ENCODE measurements around the gene TFG. TPM values are rescaled to one million over a fixed set of nuclear protein-coding genes. Genes with fewer than 3 reads are reported as not detected.

The TFG gene
- total and polyA plus RNA-seq, 10 of the 15 experiments (the other 5 are each of a cell fraction or from before 2014, with no cell fraction given): 29.3 to 126 (median 57.6) TPM

DNA sequence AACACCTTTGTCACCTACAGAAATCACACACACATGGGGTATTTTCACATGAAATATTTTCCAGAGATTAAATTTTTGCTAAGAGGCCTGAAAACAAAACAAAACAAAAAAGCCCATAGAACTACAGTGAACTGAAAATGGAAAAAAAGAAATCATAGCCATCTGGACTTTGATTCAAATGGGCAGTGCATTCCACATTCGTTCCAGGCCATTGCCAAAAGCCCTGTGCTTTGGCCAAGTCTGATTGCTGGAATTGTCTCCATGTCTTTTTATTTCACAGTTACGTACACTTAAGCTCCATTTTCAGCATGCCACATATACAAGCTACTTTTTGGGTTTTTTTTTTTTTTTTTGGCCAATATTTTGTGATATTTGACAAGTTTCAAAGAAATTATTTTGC lies 47.1 kb downstream of the TFG start:
- Histone ChIP-seq H3K4me3 (no peak overlapping the region), H3K79me2 (ENCODE audit: control insufficient read depth, insufficient read depth, low read length) (no peaks in the 10 kb centered on the region), H3K36me3 (ENCODE audit: control insufficient read depth in 2 of 2, insufficient read depth in 2 of 2, low read length in 1 of 2) (peaks cover 0 to 14% of the 10 kb centered on the region in 2 experiments; a peak in 2 of 4 replicates), H3K4me1 (ENCODE audit: control insufficient read depth, insufficient read depth, low read length) (no peaks in the 10 kb centered on the region), H2AFZ (ENCODE audit: control insufficient read depth, low read depth, low read length) (no peak overlapping the region), H3K9me3 (replicated peaks; ENCODE audit: control insufficient read depth, insufficient read depth, low read length) (no peaks in the 10 kb centered on the region), H3K4me2 (ENCODE audit: control insufficient read depth, insufficient read depth) (no peak overlapping the region), H3K9ac (ENCODE audit: control insufficient read depth, insufficient read depth, low read length) (no peak overlapping the region), H3K27me3 (replicated peaks in 1 of 2; ENCODE audit: control insufficient read depth in 2 of 2, insufficient read depth in 2 of 2, low read length in 1 of 2) (no peaks in the 10 kb centered on the region), H3K27ac (ENCODE audit: control insufficient read depth, insufficient read depth) (no peak overlapping the region), H4K20me1 (ENCODE audit: control insufficient read depth, insufficient read depth) (no peaks in the 10 kb centered on the region)
- BruUV-seq (replicated peaks): no TSS peak
- WGBS (ENCODE audit: insufficient coverage, insufficient replicate concordance, low lambda C conversion rate, missing lambda C conversion rate): 65% methylated on average over 2 of the region's 2 CpGs
- DNase-seq (ENCODE audit: low read depth, low spot score) (no peak), ATAC-seq (no peak), FAIRE-seq (no peak)
- TF ChIP-seq CHD1 (IDR thresholded peaks at IDR 0.05; ENCODE audit: low read depth, low read length) (no peak), NRF1 (conservative IDR thresholded peaks at IDR 0.05; ENCODE audit: low read depth, low read length) (no peak)
- TF ChIP-seq, protein P1, sequence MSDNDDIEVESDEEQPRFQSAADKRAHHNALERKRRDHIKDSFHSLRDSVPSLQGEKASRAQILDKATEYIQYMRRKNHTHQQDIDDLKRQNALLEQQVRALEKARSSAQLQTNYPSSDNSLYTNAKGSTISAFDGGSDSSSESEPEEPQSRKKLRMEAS (IDR thresholded peaks at IDR 0.05; ENCODE audit: low read depth, low read length): no peak
- TF ChIP-seq, protein P2, sequence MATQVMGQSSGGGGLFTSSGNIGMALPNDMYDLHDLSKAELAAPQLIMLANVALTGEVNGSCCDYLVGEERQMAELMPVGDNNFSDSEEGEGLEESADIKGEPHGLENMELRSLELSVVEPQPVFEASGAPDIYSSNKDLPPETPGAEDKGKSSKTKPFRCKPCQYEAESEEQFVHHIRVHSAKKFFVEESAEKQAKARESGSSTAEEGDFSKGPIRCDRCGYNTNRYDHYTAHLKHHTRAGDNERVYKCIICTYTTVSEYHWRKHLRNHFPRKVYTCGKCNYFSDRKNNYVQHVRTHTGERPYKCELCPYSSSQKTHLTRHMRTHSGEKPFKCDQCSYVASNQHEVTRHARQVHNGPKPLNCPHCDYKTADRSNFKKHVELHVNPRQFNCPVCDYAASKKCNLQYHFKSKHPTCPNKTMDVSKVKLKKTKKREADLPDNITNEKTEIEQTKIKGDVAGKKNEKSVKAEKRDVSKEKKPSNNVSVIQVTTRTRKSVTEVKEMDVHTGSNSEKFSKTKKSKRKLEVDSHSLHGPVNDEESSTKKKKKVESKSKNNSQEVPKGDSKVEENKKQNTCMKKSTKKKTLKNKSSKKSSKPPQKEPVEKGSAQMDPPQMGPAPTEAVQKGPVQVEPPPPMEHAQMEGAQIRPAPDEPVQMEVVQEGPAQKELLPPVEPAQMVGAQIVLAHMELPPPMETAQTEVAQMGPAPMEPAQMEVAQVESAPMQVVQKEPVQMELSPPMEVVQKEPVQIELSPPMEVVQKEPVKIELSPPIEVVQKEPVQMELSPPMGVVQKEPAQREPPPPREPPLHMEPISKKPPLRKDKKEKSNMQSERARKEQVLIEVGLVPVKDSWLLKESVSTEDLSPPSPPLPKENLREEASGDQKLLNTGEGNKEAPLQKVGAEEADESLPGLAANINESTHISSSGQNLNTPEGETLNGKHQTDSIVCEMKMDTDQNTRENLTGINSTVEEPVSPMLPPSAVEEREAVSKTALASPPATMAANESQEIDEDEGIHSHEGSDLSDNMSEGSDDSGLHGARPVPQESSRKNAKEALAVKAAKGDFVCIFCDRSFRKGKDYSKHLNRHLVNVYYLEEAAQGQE (IDR thresholded peaks at IDR 0.05; ENCODE audit: low read depth, low read length): no peak
- TF ChIP-seq, protein P3, sequence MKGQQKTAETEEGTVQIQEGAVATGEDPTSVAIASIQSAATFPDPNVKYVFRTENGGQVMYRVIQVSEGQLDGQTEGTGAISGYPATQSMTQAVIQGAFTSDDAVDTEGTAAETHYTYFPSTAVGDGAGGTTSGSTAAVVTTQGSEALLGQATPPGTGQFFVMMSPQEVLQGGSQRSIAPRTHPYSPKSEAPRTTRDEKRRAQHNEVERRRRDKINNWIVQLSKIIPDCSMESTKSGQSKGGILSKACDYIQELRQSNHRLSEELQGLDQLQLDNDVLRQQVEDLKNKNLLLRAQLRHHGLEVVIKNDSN (IDR thresholded peaks at IDR 0.05; ENCODE audit: borderline replicate concordance, extremely low read length, insufficient read depth, low read depth, low read length): no peak
- in situ Hi-C loops (cut with MboI): no loop called here
- intact Hi-C loops (cut with micrococcal nuclease; ENCODE audit: unreplicated experiment): no loop called here
- SMC1A ChIA-PET (ENCODE audit: uncharacterized antibody, unreplicated experiment): interaction anchor here (1.7 kb wide), 1 partner anchor 13 kb away, joined by 4 read pairs; no protein-coding TSS in a partner anchor
- RAD21 ChIA-PET (ENCODE audit: unreplicated experiment): no interaction called here
- POLR2A ChIA-PET: interaction anchor here (0.6 kb wide), 1 partner anchor 11 kb away, joined by 4 read pairs; no protein-coding TSS in a partner anchor
- CTCF ChIA-PET: no interaction called here
